HEK293 (cell line): ENCODE data around the gene RABIF.

Experiments used
- BCL11B ChIP-seq: fragments of 450-650 bp; formaldehyde crosslinking; IDR thresholded peaks from 2 replicates; pipeline ENCODE4 v1.5.1; 2016; ENCODE audit warnings: low read depth, missing biosample characterization, missing genetic modification characterization
- FEZF1 ChIP-seq: fragments of 450-650 bp; formaldehyde crosslinking; IDR thresholded peaks from 2 replicates; pipeline ENCODE4 v1.5.1; 2016; ENCODE audit warnings: missing biosample characterization, missing genetic modification characterization
- IKZF3 ChIP-seq: fragments of 450-650 bp; IDR thresholded peaks from 2 replicates; pipeline ENCODE4 v1.5.0; 2018; ENCODE audit warnings: missing biosample characterization, mild to moderate bottlenecking, missing genetic modification characterization, moderate library complexity
- MYNN ChIP-seq: fragments of 450-650 bp; formaldehyde crosslinking; IDR thresholded peaks from 2 replicates; pipeline ENCODE4 v1.5.1; 2016; ENCODE audit warnings: missing biosample characterization, missing genetic modification characterization, borderline replicate concordance
- PBX3 ChIP-seq: sonication (generic); formaldehyde crosslinking; IDR thresholded peaks from 2 replicates; pipeline ENCODE4 v1.8.1; 2022; ENCODE audit warnings: mild to moderate bottlenecking, moderate library complexity, missing genetic modification reagents
- SCRT2 ChIP-seq: fragments of 450-650 bp; formaldehyde crosslinking; IDR thresholded peaks from 2 replicates; pipeline ENCODE4 v1.5.1; 2016; ENCODE audit warnings: missing biosample characterization, missing genetic modification characterization
- SETDB1 ChIP-seq: IDR thresholded peaks from one replicate; pipeline ENCODE4 v1.6.1; 2017; ENCODE audit warnings: mild to moderate bottlenecking, low read length, moderate library complexity, mixed read lengths; ENCODE audit not compliant: insufficient read length
- SP2 ChIP-seq: fragments of 450-650 bp; formaldehyde crosslinking; IDR thresholded peaks from 2 replicates; pipeline ENCODE4 v1.5.1; 2016; ENCODE audit warnings: missing biosample characterization, missing genetic modification characterization
- SP3 ChIP-seq: fragments of 450-650 bp; formaldehyde crosslinking; IDR thresholded peaks from 2 replicates; pipeline ENCODE4 v1.5.1; 2016; ENCODE audit warnings: missing biosample characterization, missing genetic modification characterization
- YY1 ChIP-seq: fragments of 450-650 bp; formaldehyde crosslinking; IDR thresholded peaks from 2 replicates; pipeline ENCODE4 v1.5.1; 2018; ENCODE audit warnings: missing biosample characterization, missing genetic modification characterization
- ZFP41 ChIP-seq: fragments of 450-650 bp; formaldehyde crosslinking; IDR thresholded peaks from 2 replicates; pipeline ENCODE4 v1.5.1; 2016; ENCODE audit warnings: missing biosample characterization, missing genetic modification characterization, borderline replicate concordance
- ZIC2 ChIP-seq: fragments of 450-650 bp; formaldehyde crosslinking; IDR thresholded peaks from 2 replicates; pipeline ENCODE4 v1.5.1; 2016; ENCODE audit warnings: missing biosample characterization, missing genetic modification characterization
- ZNF112 ChIP-seq: fragments of 450-650 bp; formaldehyde crosslinking; IDR thresholded peaks from 2 replicates; pipeline ENCODE4 v1.5.0; 2017; ENCODE audit warnings: missing biosample characterization, missing genetic modification characterization
- ZNF239 ChIP-seq: fragments of 450-650 bp; formaldehyde crosslinking; IDR thresholded peaks from 2 replicates; pipeline ENCODE4 v1.5.1; 2016; ENCODE audit warnings: missing biosample characterization, missing genetic modification characterization
- ZNF26 ChIP-seq: fragments of 450-650 bp; formaldehyde crosslinking; IDR thresholded peaks from 2 replicates; pipeline ENCODE4 v1.5.1; 2016; ENCODE audit warnings: missing biosample characterization, missing genetic modification characterization
- ZNF426 ChIP-seq: fragments of 450-650 bp; formaldehyde crosslinking; IDR thresholded peaks from 2 replicates; pipeline ENCODE4 v1.5.1; 2017; ENCODE audit warnings: missing biosample characterization, missing genetic modification characterization, mild to moderate bottlenecking, inconsistent platforms, moderate library complexity
- ZNF514 ChIP-seq: fragments of 450-650 bp; formaldehyde crosslinking; IDR thresholded peaks from 2 replicates; pipeline ENCODE4 v1.5.1; 2016; ENCODE audit warnings: missing biosample characterization, missing genetic modification characterization
- ZNF529 ChIP-seq: fragments of 450-650 bp; formaldehyde crosslinking; IDR thresholded peaks from 2 replicates; pipeline ENCODE4 v1.5.1; 2017; ENCODE audit warnings: missing genetic modification characterization, missing biosample characterization; ENCODE audit not compliant: insufficient replicate concordance
- ZNF548 ChIP-seq: fragments of 450-650 bp; formaldehyde crosslinking; IDR thresholded peaks from 2 replicates; pipeline ENCODE4 v1.5.1; 2016; ENCODE audit warnings: missing biosample characterization, missing genetic modification characterization
- ZNF596 ChIP-seq: fragments of 450-650 bp; IDR thresholded peaks from 2 replicates; pipeline ENCODE4 v1.5.0; 2018; ENCODE audit warnings: missing biosample characterization, mild to moderate bottlenecking, missing genetic modification characterization, moderate library complexity
- ZNF624 ChIP-seq: fragments of 450-650 bp; formaldehyde crosslinking; IDR thresholded peaks from 2 replicates; pipeline ENCODE4 v1.5.1; 2017; ENCODE audit warnings: missing biosample characterization, missing genetic modification characterization
- ZNF645 ChIP-seq: fragments of 450-650 bp; formaldehyde crosslinking; IDR thresholded peaks from 2 replicates; pipeline ENCODE4; 2016; ENCODE audit warnings: missing biosample characterization, missing genetic modification characterization
- ZNF670 ChIP-seq: fragments of 450-650 bp; formaldehyde crosslinking; IDR thresholded peaks from 2 replicates; pipeline ENCODE4 v1.5.1; 2016; ENCODE audit warnings: missing biosample characterization, missing genetic modification characterization, low read depth
- ZNF704 ChIP-seq: fragments of 450-650 bp; formaldehyde crosslinking; IDR thresholded peaks from 2 replicates; pipeline ENCODE4 v1.5.1; 2016; ENCODE audit warnings: missing biosample characterization, missing genetic modification characterization
- ZNF76 ChIP-seq: fragments of 450-650 bp; formaldehyde crosslinking; IDR thresholded peaks from 2 replicates; pipeline ENCODE4; 2016; ENCODE audit warnings: low read depth, missing biosample characterization, missing genetic modification characterization, borderline replicate concordance
- ZNF785 ChIP-seq: fragments of 450-650 bp; formaldehyde crosslinking; IDR thresholded peaks from 2 replicates; pipeline ENCODE4 v1.5.1; 2016; ENCODE audit warnings: missing biosample characterization, missing genetic modification characterization
- ZNF792 ChIP-seq: fragments of 450-650 bp; formaldehyde crosslinking; IDR thresholded peaks from 2 replicates; pipeline ENCODE4 v1.5.1; 2016; ENCODE audit warnings: missing biosample characterization, missing genetic modification characterization
- TF ChIP-seq, protein P1 (sequence below): fragments of 450-650 bp; formaldehyde crosslinking; IDR thresholded peaks from 2 replicates; pipeline ENCODE4 v1.5.1; 2016; ENCODE audit warnings: missing biosample characterization, missing genetic modification characterization
- TF ChIP-seq, protein P2 (sequence below): fragments of 450-650 bp; formaldehyde crosslinking; IDR thresholded peaks from 2 replicates; pipeline ENCODE4 v1.5.1; 2016; ENCODE audit warnings: missing biosample characterization, missing genetic modification characterization
- TF ChIP-seq, protein P3 (sequence below): fragments of 450-650 bp; formaldehyde crosslinking; optimal IDR thresholded peaks from 2 replicates; pipeline ENCODE3; 2016; ENCODE audit warnings: missing biosample characterization, mild to moderate bottlenecking, missing genetic modification characterization

Gene RABIF

DNA sequence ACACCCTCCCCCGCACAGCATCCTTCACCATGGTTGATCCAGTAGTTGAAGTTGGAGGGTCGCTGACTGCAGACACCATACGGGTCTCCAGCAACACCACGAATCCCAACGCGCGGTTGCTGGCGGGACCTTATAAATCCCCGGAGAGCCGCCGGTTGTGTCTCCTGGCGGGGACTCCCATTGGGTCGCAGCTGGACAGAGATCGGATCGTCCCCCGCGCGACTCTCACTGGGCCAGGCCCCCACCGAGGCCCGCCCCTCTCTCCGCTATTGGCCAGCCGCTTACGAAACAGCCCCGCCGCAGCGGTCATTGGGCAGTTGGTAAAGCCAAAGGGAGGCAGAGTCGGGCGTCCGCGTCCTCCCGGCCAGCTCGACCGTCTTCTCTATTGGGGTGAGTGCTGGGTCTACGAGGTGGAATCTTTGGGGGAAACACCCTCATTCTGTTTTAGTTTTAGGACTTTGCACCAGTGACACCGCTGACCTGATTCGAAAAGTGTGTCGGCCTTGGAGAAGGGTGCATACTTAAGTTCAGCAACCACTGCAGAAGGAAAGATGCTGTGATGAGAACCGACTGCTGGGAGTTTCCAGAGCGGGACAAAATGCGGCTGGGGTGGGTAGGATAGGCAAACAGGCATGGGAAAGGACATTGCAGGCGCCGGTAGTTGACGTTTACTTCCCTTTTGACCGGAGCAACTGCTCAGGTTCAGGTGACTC lies 27.4 kb downstream of the RABIF start (continued):
- TF ChIP-seq PBX3 (no peak), ZNF514 (tag by site-specific recombination) (no peak), ZNF529 (tag by site-specific recombination) (no peak), ZNF785 (tag by site-specific recombination) (no peak), ZIC2 (peak; percentile 90), SP3 (tag by site-specific recombination) (peak; percentile 39), ZNF239 (tag by site-specific recombination) (no peak), ZNF26 (tag by site-specific recombination) (no peak), SETDB1 (no peak), ZNF76 (tag by site-specific recombination) (peak; percentile 31; the same call in 1 of the 2 replicates), ZNF645 (tag by site-specific recombination) (no peak), SCRT2 (tag by site-specific recombination) (no peak), ZNF548 (tag by site-specific recombination) (no peak), ZNF670 (tag by site-specific recombination) (no peak), ZNF704 (no peak), BCL11B (tag by site-specific recombination) (no peak), FEZF1 (tag by site-specific recombination) (no peak), ZNF112 (tag by site-specific recombination) (no peak), MYNN (tag by site-specific recombination) (no peak), YY1 (tag by site-specific recombination) (no peak), IKZF3 (0 out of 2 replicates have a peak, but pooled peaks have one; percentile 13), ZNF624 (no peak), ZNF426 (no peak), ZNF596 (tag by site-specific recombination) (no peak), ZNF792 (tag by site-specific recombination) (no peak), SP2 (tag by site-specific recombination) (peak; percentile 93), ZFP41 (no peak)
- TF ChIP-seq, protein P1, sequence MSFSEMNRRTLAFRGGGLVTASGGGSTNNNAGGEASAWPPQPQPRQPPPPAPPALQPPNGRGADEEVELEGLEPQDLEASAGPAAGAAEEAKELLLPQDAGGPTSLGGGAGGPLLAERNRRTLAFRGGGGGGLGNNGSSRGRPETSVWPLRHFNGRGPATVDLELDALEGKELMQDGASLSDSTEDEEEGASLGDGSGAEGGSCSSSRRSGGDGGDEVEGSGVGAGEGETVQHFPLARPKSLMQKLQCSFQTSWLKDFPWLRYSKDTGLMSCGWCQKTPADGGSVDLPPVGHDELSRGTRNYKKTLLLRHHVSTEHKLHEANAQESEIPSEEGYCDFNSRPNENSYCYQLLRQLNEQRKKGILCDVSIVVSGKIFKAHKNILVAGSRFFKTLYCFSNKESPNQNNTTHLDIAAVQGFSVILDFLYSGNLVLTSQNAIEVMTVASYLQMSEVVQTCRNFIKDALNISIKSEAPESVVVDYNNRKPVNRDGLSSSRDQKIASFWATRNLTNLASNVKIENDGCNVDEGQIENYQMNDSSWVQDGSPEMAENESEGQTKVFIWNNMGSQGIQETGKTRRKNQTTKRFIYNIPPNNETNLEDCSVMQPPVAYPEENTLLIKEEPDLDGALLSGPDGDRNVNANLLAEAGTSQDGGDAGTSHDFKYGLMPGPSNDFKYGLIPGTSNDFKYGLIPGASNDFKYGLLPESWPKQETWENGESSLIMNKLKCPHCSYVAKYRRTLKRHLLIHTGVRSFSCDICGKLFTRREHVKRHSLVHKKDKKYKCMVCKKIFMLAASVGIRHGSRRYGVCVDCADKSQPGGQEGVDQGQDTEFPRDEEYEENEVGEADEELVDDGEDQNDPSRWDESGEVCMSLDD (tag by site-specific recombination): no peak
- TF ChIP-seq, protein P2, sequence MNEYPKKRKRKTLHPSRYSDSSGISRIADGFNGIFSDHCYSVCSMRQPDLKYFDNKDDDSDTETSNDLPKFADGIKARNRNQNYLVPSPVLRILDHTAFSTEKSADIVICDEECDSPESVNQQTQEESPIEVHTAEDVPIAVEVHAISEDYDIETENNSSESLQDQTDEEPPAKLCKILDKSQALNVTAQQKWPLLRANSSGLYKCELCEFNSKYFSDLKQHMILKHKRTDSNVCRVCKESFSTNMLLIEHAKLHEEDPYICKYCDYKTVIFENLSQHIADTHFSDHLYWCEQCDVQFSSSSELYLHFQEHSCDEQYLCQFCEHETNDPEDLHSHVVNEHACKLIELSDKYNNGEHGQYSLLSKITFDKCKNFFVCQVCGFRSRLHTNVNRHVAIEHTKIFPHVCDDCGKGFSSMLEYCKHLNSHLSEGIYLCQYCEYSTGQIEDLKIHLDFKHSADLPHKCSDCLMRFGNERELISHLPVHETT: no peak
- TF ChIP-seq, protein P3, sequence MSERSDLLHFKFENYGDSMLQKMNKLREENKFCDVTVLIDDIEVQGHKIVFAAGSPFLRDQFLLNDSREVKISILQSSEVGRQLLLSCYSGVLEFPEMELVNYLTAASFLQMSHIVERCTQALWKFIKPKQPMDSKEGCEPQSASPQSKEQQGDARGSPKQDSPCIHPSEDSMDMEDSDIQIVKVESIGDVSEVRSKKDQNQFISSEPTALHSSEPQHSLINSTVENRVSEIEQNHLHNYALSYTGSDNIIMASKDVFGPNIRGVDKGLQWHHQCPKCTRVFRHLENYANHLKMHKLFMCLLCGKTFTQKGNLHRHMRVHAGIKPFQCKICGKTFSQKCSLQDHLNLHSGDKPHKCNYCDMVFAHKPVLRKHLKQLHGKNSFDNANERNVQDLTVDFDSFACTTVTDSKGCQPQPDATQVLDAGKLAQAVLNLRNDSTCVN (tag by site-specific recombination): peak; percentile 5
